Activated CD4-positive, alpha-beta memory T cell treated with anti-CD3 and anti-CD28 coated beads, Interleukin-2, amount 10 ng/mL, durations not matched to agents 7 days and 5 days (primary cell): ENCODE data around the gene DPYSL4. TPM values are rescaled to one million over a fixed set of nuclear protein-coding genes. Genes with fewer than 3 reads are reported as not detected.

ENCODE experiments used
- total RNA-seq, 2 experiments: library from RNA; stranded (reverse); gene quantifications; one replicate each; pipeline ENCODE4 v1.2.3, GENCODE V29; 2021

Gene DPYSL4
- total RNA-seq, 2 experiments from 2014 or later, result 5.4 to 6.7 TPM

Other genes starting within 250 kb of the DPYSL4 start
- gene BNIP3, start 205.0 kb upstream of the DPYSL4 start, total RNA-seq, result 10 to 100 TPM; 60.2 to 62.3 TPM
- under 1 TPM; 0.83 to 0.90 TPM for gene JAKMIP3, start 121.0 kb upstream of the DPYSL4 start, total RNA-seq
- gene STK32C, start 121.0 kb downstream of the DPYSL4 start, total RNA-seq, result 10 to 100 TPM; 17.4 to 18.2 TPM
- gene LRRC27, start 145.2 kb downstream of the DPYSL4 start, total RNA-seq, result 1 to 10 TPM; 3.3 to 3.9 TPM
- gene PWWP2B, start 210.3 kb downstream of the DPYSL4 start, total RNA-seq, result 1 to 10 TPM; 5.5 to 6.3 TPM